Right atrium auricular region (tissue), 2 donors: Measurements from ENCODE around the gene RBCK1. TPM values are rescaled to one million over a fixed set of nuclear protein-coding genes. Genes with fewer than 3 reads are reported as not detected.

ENCODE experiments used
- DNase-seq: peaks from one replicate; pipeline ENCODE4 v3.0.0-alpha.2; 2019; ENCODE audit warnings: low spot score
- H3K27ac ChIP-seq, 2 donors: fragments of 200-600 bp; sonication (generic); 1 replicate in 1 of 2; 2 replicates in 1 of 2; pipeline ENCODE4 v1.5.1; 2016 to 2019
- H3K27me3 ChIP-seq, 2 donors: fragments of 200-600 bp; sonication (generic); one replicate each; pipeline versions ENCODE4 v1.5.1 to v1.6.0; 2017 to 2019
- H3K36me3 ChIP-seq: fragments of 200-600 bp; sonication (generic); one replicate; pipeline ENCODE4 v1.5.1; 2016
- H3K4me1 ChIP-seq, 2 donors: fragments of 200-600 bp; sonication (generic); one replicate each; pipeline versions ENCODE4 v1.5.1 to v1.6.0; 2017 to 2019
- H3K4me3 ChIP-seq, 2 donors: fragments of 200-600 bp; sonication (generic); 1 replicate in 1 of 2; 2 replicates in 1 of 2; pipeline ENCODE4 v1.5.1; 2017 to 2019; ENCODE audit warnings: mild to moderate bottlenecking in 1 of 2, moderate library complexity in 1 of 2
- H3K9me3 ChIP-seq, 2 donors: fragments of 200-600 bp; sonication (generic); one replicate each; pipeline ENCODE4 v1.5.1; 2019
- CTCF ChIP-seq, 2 donors: fragments of 200-600 bp; sonication (generic); IDR thresholded peaks; one replicate each; pipeline ENCODE4 v1.5.1; 2019; ENCODE audit warnings: antibody characterized with exemption in 2 of 2
- total RNA-seq, 2 donors: library from RNA; depleted of rRNA; stranded (reverse); fragments of >200 nt; gene quantifications; one replicate each; pipeline ENCODE4 v1.1.0, GENCODE V29; 2016

RBCK1 gene
- total RNA-seq, 2 donors from 2014 or later, result 43.6 to 48.8 TPM

GRCh38 chr20:461254-462198 is 53.4 kb downstream of the RBCK1 start:
- no peaks in the 10 kb centered on the region for H3K27me3 ChIP-seq
- peaks cover 0 to 39% of the 10 kb centered on the region in 2 donors for H3K4me1 ChIP-seq
- no peaks in the 10 kb centered on the region for H3K36me3 ChIP-seq
- H3K27ac ChIP-seq, result peak overlapping the region; percentile 94 to 96
- no peak for DNase-seq
- no peaks in the 10 kb centered on the region for H3K9me3 ChIP-seq
- H3K4me3 ChIP-seq, result peak overlapping the region; percentile 83 to 94
- TF ChIP-seq CTCF (IDR thresholded peaks at IDR 0.05), result no peak

- H3K27me3 ChIP-seq, result no peaks in the 10 kb centered on the region
- no peaks in the 10 kb centered on the region for H3K9me3 ChIP-seq
- H3K4me3 ChIP-seq, result peak within 1 kb of the TSS; percentile 83 to 94
- DNase-seq, result peak; percentile 84
- H3K36me3 ChIP-seq, result no peaks in the 10 kb centered on the region
- peaks cover 0 to 39% of the 10 kb centered on the region in 2 donors for H3K4me1 ChIP-seq
- TF ChIP-seq CTCF (IDR thresholded peaks at IDR 0.05), result no peak
- peak within 1 kb of the TSS; percentile 94 to 96 for H3K27ac ChIP-seq
Observed at GRCh38 chr20:462199-462991, 54.3 kb downstream of the RBCK1 start, which contains the start of gene TBC1D20. Gene TBC1D20, minus strand, starts transcription at chr20:462533. Its CDS starts 128 bp downstream, at chr20:462405.

DNA sequence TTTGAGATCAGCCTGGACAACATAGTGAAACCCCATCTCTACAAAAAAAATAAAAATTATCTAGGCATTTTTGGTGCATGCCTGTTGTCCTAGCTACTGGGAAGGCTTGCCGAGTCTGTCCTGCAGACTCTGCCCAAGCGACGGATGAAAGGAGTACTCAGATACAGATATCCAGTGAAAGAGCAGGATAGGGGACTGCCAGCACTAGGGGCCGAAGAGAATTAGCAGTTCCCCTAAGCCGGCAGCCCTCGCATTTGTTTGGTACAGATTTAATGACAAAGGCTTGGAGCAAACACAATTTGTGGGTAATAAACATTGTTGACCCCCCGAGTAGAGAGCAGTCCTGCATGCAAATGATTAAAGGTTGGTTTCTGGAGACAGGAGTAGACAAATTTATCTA is 59.7 kb downstream of the RBCK1 start:
- DNase-seq, result no peak
- Histone ChIP-seq H3K27me3 (no peaks in the 10 kb centered on the region), H3K4me1 (peaks cover 0 to 4% of the 10 kb centered on the region in 2 donors), H3K9me3 (no peaks in the 10 kb centered on the region), H3K27ac (no peak overlapping the region), H3K36me3 (no peaks in the 10 kb centered on the region), H3K4me3 (no peak overlapping the region)
- no peak for TF ChIP-seq CTCF (IDR thresholded peaks at IDR 0.05)

DNA sequence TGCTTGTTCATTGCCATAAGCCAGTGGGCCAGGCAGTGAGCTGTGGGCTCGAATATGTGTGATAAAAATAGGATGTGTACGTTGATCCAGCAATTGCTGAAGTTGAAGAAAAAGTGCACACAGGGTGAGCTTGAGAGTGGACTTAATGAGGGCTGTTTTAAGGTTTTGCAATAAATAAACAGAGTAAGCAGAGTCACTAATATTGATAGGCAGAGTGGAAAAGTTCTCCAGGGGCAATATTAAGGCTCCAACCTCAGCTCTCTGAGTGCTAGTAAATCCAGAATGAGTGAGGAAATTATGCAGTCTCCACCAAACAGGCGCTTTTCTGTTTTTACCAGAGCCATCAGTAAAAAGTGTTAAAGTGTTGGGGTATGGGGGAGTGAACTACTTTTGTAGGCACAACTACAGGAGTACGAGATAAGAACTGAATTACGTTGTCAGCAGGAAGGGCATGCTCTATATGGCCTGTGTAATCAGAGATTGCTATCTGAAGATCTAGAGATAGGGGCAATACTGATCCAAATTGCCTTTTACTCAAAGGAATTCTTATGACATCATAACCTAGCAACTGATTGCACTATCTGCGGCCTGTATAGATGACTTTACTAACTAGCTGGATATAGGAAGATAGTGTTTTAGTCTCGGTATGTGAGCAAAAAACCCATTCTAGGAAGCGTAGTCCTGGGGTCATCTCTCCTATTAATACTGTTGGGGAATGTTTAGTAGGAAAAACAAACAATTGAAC is 61.8 kb downstream of the RBCK1 start:
- DNase-seq, result no peak
- no peaks in the 10 kb centered on the region for H3K27me3 ChIP-seq
- no peak overlapping the region for H3K27ac ChIP-seq
- TF ChIP-seq CTCF (IDR thresholded peaks at IDR 0.05), result no peak
- no peak overlapping the region for H3K4me3 ChIP-seq
- H3K4me1 ChIP-seq, result no peaks in the 10 kb centered on the region
- H3K9me3 ChIP-seq, result no peaks in the 10 kb centered on the region
- no peaks in the 10 kb centered on the region for H3K36me3 ChIP-seq

- no peaks in the 10 kb centered on the region for H3K4me1 ChIP-seq
- H3K36me3 ChIP-seq, result no peaks in the 10 kb centered on the region
- no peak for DNase-seq
- H3K27ac ChIP-seq, result no peak overlapping the region
- no peaks in the 10 kb centered on the region for H3K27me3 ChIP-seq
- H3K9me3 ChIP-seq, result no peaks in the 10 kb centered on the region
- TF ChIP-seq CTCF (IDR thresholded peaks at IDR 0.05), result no peak
- no peak overlapping the region for H3K4me3 ChIP-seq
Observed at GRCh38 chr20:472137-472846, 64.2 kb downstream of the RBCK1 start.
